Stimulated activated CD8-positive, alpha-beta memory T cell treated with anti-CD3 and anti-CD28 coated beads, Interleukin-7, amount 100 ng/mL, for 48 hours (primary cell): ENCODE results near the gene GPR143.
A peak's percentile ranks its signal among the peaks of the same experiment; 100 is the strongest.

ENCODE experiments used
- DNase-seq, 2 donors: peaks; one replicate each; pipeline ENCODE4 v3.0.0-alpha.2; 2020; ENCODE audit warnings: low read depth in 1 of 2; ENCODE audit errors: extremely low read depth in 1 of 2

GPR143 gene

GRCh38 chrX:9708923-9709553 is 56.6 kb downstream of the GPR143 start:
- peak; percentile 36 to 40 for DNase-seq

GRCh38 chrX:9708086-9708485 is 57.6 kb downstream of the GPR143 start:
- DNase-seq = no peak

GRCh38 chrX:9707306-9708033 is 58.2 kb downstream of the GPR143 start:
- DNase-seq = no peak

- DNase-seq = no peak
Measured at GRCh38 chrX:9706421-9706820, 59.2 kb downstream of the GPR143 start.

- DNase-seq = no peak
Measured at GRCh38 chrX:9704876-9705465, 60.7 kb downstream of the GPR143 start.

GRCh38 chrX:9703406-9703805 is 62.2 kb downstream of the GPR143 start:
- DNase-seq = no peak

GRCh38 chrX:9701790-9702189 is 63.9 kb downstream of the GPR143 start:
- no peak for DNase-seq

- no peak for DNase-seq
Measured at GRCh38 chrX:9700555-9700954, 65.1 kb downstream of the GPR143 start.

GRCh38 chrX:9698576-9698975 is 67.1 kb downstream of the GPR143 start:
- no peak for DNase-seq

GRCh38 chrX:9693307-9694001 is 72.2 kb downstream of the GPR143 start:
- no peak for DNase-seq

- DNase-seq = no peak
Measured at GRCh38 chrX:9690046-9690445, 75.6 kb downstream of the GPR143 start.

- DNase-seq = no peak
Measured at GRCh38 chrX:9688833-9689232, 76.8 kb downstream of the GPR143 start.

- DNase-seq = no peak
Measured at GRCh38 chrX:9687899-9688298, 77.7 kb downstream of the GPR143 start.

GRCh38 chrX:9683350-9683749 is 82.3 kb downstream of the GPR143 start:
- DNase-seq = no peak

GRCh38 chrX:9682861-9683260 is 82.8 kb downstream of the GPR143 start:
- no peak for DNase-seq

GRCh38 chrX:9682456-9682855 is 83.2 kb downstream of the GPR143 start:
- no peak for DNase-seq

- no peak for DNase-seq
Measured at GRCh38 chrX:9681422-9681821, 84.2 kb downstream of the GPR143 start.

GRCh38 chrX:9681011-9681410 is 84.6 kb downstream of the GPR143 start:
- DNase-seq = no peak

GRCh38 chrX:9678215-9678965 is 87.3 kb downstream of the GPR143 start:
- no peak for DNase-seq

- DNase-seq = peak in 1 of 2 donors; percentile 2
Measured at GRCh38 chrX:9677098-9677739, 88.4 kb downstream of the GPR143 start.

GRCh38 chrX:9676738-9677097 is 88.9 kb downstream of the GPR143 start:
- no peak for DNase-seq
